K562 (cell line): ENCODE measurements around the gene MAP7D1. TPM values are rescaled to one million over a fixed set of nuclear protein-coding genes. Genes with fewer than 3 reads are reported as not detected.

ENCODE experiments used
- BCLAF1 ChIP-seq, 2 experiments: fragments of 450-650 bp in 1 of 2; IDR thresholded peaks; 2 replicates each; pipeline ENCODE4 v1.6.1; 2011 to 2017; ENCODE audit warnings: low read depth in 2 of 2, antibody characterized with exemption in 1 of 2, borderline replicate concordance in 1 of 2, low read length in 1 of 2, mild to moderate bottlenecking in 1 of 2, mixed read lengths in 1 of 2; ENCODE audit not compliant: control insufficient read depth in 1 of 2
- GATA2 ChIP-seq: sonication (generic); formaldehyde crosslinking; IDR thresholded peaks from 2 replicates; pipeline ENCODE4 v1.4.0; 2020; ENCODE audit warnings: mild to moderate bottlenecking, missing genetic modification reagents
- THAP12 ChIP-seq: fragments of 250-450 bp; sonication (Bioruptor Pico); IDR thresholded peaks from 2 replicates; pipeline ENCODE4 v1.9.0; 2021; ENCODE audit warnings: mild to moderate bottlenecking, inconsistent platforms
- ZNF639 ChIP-seq, 2 experiments: fragments of 200-800 bp in 1 of 2; sonication (Bioruptor generic) in 1 of 2; sonication (generic) in 1 of 2; formaldehyde crosslinking in 1 of 2; IDR thresholded peaks in 1 of 2; conservative IDR thresholded peaks in 1 of 2; 2 replicates each; pipeline versions ENCODE4 v1.5.0 to v1.6.1; 2016 to 2020; ENCODE audit warnings: missing compliant biosample characterization in 1 of 2, missing genetic modification characterization in 1 of 2, missing genetic modification reagents in 1 of 2
- polyA plus RNA-seq, 8 experiments: library from polyadenylated mRNA; depleted of rRNA in 4 of 8; stranded (reverse) in 5 of 8; unstranded in 3 of 8; fragments of >200 nt; fragmentation: Nextera tagmentation in 2 of 8; fragmentation: Illumina TruSeq in 1 of 8; extraction: Ambion mirVana in 2 of 8; extraction: Trizol in 1 of 8; gene quantifications; 2 replicates each; pipeline versions ENCODE4 v1.2.1 to v1.2.3, GENCODE V29; 2011 to 2014; ENCODE audit warnings: inconsistent platforms in 1 of 8, missing spikeins in 1 of 8
- total RNA-seq, 7 experiments: library from RNA; depleted of rRNA in 6 of 7; stranded (reverse); fragments of >200 nt in 6 of 7; fragmentation: Illumina TruSeq in 2 of 7; extraction: Trizol in 2 of 7; gene quantifications; 2 replicates each; pipeline versions ENCODE4 v1.2.1 to v1.2.3, GENCODE V29; 2011 to 2021; ENCODE audit warnings: low replicate concordance in 1 of 7

MAP7D1 gene
- total and polyA plus RNA-seq, 9 of the 15 experiments (the other 6 are each of a cell fraction or from before 2014, with no cell fraction given), result 3.6 to 108 (median 34.5) TPM

- TF ChIP-seq THAP12 (CRISPR knock-in tag), result no peak
- TF ChIP-seq BCLAF1 (IDR thresholded peaks at IDR 0.05; ENCODE audit: borderline replicate concordance in 1 of 2, control insufficient read depth in 1 of 2, low read depth in 2 of 2, low read length in 1 of 2), result no peak
- TF ChIP-seq GATA2 (CRISPR knock-in tag), result no peak
- 0 out of 4 replicates have a peak, but pooled peaks of 1 of the 2 experiments have one; percentile 42 for TF ChIP-seq ZNF639 (CRISPR knock-in tag; conservative IDR thresholded peaks at IDR 0.05 in 1 of 2, IDR thresholded peaks at IDR 0.05 in 1 of 2)
Measured at GRCh38 chr1:36154765-36155407, 1.1 kb upstream of the MAP7D1 start (continued).
